Endothelial cell (in vitro differentiated cells): ENCODE measurements around the gene ZBTB8A. TPM values are rescaled to one million over a fixed set of nuclear protein-coding genes. Genes with fewer than 3 reads are reported as not detected.

Source experiments
- DNase-seq: peaks from one replicate; pipeline ENCODE4 v3.0.0; 2021; ENCODE audit warnings: low spot score
- H3K27ac Mint-ChIP-seq: one replicate; pipeline ENCODE4 v1.8.0; 2021; ENCODE audit warnings: mixed read lengths, inconsistent platforms; ENCODE audit not compliant: unreplicated experiment
- H3K27me3 Mint-ChIP-seq: one replicate; pipeline ENCODE4 v1.8.0; 2021; ENCODE audit warnings: mild to moderate bottlenecking, moderate library complexity, mixed read lengths, inconsistent platforms; ENCODE audit not compliant: unreplicated experiment
- H3K36me3 Mint-ChIP-seq: one replicate; pipeline ENCODE4 v1.8.0; 2021; ENCODE audit warnings: mild to moderate bottlenecking, low read depth, mixed read lengths, inconsistent platforms; ENCODE audit not compliant: unreplicated experiment
- H3K4me1 Mint-ChIP-seq: one replicate; pipeline ENCODE4 v1.8.0; 2021; ENCODE audit warnings: mild to moderate bottlenecking, mixed read lengths, inconsistent platforms; ENCODE audit not compliant: unreplicated experiment
- H3K4me3 Mint-ChIP-seq: one replicate; pipeline ENCODE4 v1.8.0; 2021; ENCODE audit warnings: mild to moderate bottlenecking, mixed read lengths, inconsistent platforms; ENCODE audit not compliant: unreplicated experiment
- H3K9me3 Mint-ChIP-seq: one replicate; pipeline ENCODE4 v1.8.0; 2021; ENCODE audit warnings: mixed read lengths, inconsistent platforms; ENCODE audit not compliant: unreplicated experiment
- CTCF ChIP-seq: fragments of 200-600 bp; sonication (generic); IDR thresholded peaks from one replicate; pipeline ENCODE4 v1.5.0; 2021; ENCODE audit warnings: antibody characterized with exemption; ENCODE audit not compliant: unreplicated experiment
- long read RNA-seq: library from polyadenylated mRNA; unstranded; transcript quantifications from one replicate; pipeline ENCODE4 v2.0.0, GENCODE V29; 2020; ENCODE audit not compliant: unreplicated experiment
- total RNA-seq: library from RNA; stranded (reverse); fragmentation: NEBNext Ultra II Directional; extraction: Animal tissue kit (Norgen Biotek cat#: 25700); gene quantifications from one replicate; pipeline ENCODE4 v1.2.1, GENCODE V29; 2021; ENCODE audit not compliant: unreplicated experiment

ZBTB8A gene
- total RNA-seq = 17.4 TPM
- long read RNA-seq, full-length matches to known transcripts = 8 of 12 reads
- long read RNA-seq, partial matches to known transcripts = 0 of 12 reads
- long read RNA-seq, other reads (novel, unspliced or antisense) = 4 of 12 reads

GRCh38 chr1:32538887-32539583 is at the start of gene ZBTB8A:
Gene ZBTB8A (plus strand): TSS chr1:32539427. CDS start chr1:32592932, 53,505 bp downstream.
- H3K4me3 Mint-ChIP-seq = peak within 1 kb of the TSS; percentile 98
- DNase-seq = peak; percentile 28
- peaks cover 4% of the 10 kb centered on the region for H3K36me3 Mint-ChIP-seq
- no peaks in the 10 kb centered on the region for H3K9me3 Mint-ChIP-seq
- TF ChIP-seq CTCF = no peak
- peak within 1 kb of the TSS; percentile 84 for H3K27ac Mint-ChIP-seq
- H3K27me3 Mint-ChIP-seq = peaks cover 10% of the 10 kb centered on the region
- peaks cover 54% of the 10 kb centered on the region for H3K4me1 Mint-ChIP-seq

DNA sequence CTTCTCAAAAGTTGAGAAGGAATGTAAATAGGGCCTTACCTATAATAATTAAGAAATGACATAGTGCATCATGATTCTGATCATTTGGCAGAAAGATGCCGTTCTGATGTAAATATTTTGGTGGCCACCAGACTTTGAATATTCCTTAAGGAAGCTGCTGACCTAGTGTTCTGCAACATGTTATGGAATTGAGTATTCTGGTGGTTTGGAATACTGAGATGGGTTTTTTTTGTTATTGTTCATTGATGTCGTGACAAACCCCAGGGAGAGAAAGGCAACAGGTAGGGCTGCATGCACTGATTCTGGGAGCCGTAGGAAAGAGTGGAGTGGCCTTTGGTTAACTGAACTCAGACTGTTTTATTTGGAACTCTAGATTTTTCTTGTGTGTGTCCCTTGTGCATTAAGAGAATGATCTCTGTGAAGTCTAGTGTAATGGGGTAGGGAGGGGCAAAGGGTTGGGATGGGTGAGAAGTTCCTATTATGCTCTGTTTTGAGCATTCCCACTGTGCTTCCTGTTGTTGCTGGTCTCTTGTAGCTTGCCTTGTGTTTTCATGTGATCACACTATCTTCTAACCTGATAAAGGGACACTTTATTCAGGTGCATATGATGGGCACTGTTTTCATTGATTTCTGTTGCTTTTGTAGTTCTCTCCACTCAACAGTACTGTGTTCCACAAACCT is 49.3 kb upstream of the ZBTB8A start:
- H3K27ac Mint-ChIP-seq = no peak overlapping the region
- DNase-seq = no peak
- no peak overlapping the region for H3K4me3 Mint-ChIP-seq
- H3K4me1 Mint-ChIP-seq = peaks cover 9% of the 10 kb centered on the region
- no peaks in the 10 kb centered on the region for H3K36me3 Mint-ChIP-seq
- no peaks in the 10 kb centered on the region for H3K9me3 Mint-ChIP-seq
- TF ChIP-seq CTCF = no peak
- H3K27me3 Mint-ChIP-seq = no peaks in the 10 kb centered on the region

GRCh38 chr1:32491386-32491785 is 47.8 kb upstream of the ZBTB8A start:
- Mint-ChIP-seq H3K27ac (no peak overlapping the region), H3K4me3 (no peak overlapping the region), H3K9me3 (no peaks in the 10 kb centered on the region)

GRCh38 chr1:32494196-32494595 is 45.0 kb upstream of the ZBTB8A start:
- no peak overlapping the region for H3K27ac Mint-ChIP-seq
- no peak for DNase-seq

More at GRCh38 chr1:32491386-32491785, 47.8 kb upstream of the ZBTB8A start:
- H3K36me3 Mint-ChIP-seq = no peaks in the 10 kb centered on the region
- DNase-seq = no peak
- H3K4me1 Mint-ChIP-seq = peaks cover 14% of the 10 kb centered on the region
- H3K27me3 Mint-ChIP-seq = no peaks in the 10 kb centered on the region
- TF ChIP-seq CTCF = no peak

More at GRCh38 chr1:32494196-32494595, 45.0 kb upstream of the ZBTB8A start:
- Mint-ChIP-seq H3K27me3 (no peaks in the 10 kb centered on the region), H3K4me3 (no peak overlapping the region), H3K9me3 (no peaks in the 10 kb centered on the region), H3K4me1 (peaks cover 20% of the 10 kb centered on the region), H3K36me3 (no peaks in the 10 kb centered on the region)
- no peak for TF ChIP-seq CTCF
